ENCODE data around the gene GRB2.
A peak's percentile ranks its signal among the peaks of the same experiment; 100 is the strongest.

The GRB2 gene

GRCh38 chr17:75277664-75278071 is 127.8 kb downstream of the GRB2 start:
- DNase-seq (ENCODE audit: low spot score) = no peak

DNA sequence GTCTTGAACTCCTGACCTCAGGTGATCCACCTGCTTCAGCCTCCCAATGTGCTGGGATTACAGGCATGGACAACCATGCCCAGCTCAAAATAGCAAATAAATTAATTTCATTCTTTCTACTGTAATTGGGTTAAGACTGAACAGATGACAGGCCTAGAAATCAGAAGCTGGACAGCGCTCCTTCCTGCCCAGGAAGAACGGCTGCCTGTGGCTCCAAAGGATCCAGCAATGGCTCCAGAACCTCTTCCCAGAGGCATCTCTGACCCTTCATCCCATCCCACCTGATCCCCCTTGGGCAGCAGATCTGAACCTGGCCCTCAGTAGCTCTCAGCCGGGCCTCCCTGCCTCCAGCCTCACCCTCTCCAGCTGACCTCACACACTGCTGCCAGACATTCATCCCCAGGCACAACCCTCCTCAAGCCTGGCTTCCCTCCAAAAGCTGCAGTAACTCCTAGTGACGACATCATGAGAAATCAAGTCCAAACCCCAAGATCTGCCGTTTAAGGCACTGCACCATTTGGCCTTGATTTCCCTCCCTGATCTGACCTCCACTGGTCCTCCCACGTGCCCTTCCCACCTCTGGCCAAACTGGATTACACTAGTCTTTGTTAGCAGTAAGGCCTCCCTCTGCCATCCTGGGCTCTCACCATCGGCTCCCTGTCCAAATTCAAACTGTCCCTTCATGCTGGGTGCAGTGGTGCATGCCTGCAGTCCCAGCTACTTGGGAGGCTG is 131.3 kb downstream of the GRB2 start:
- no peak for DNase-seq (ENCODE audit: low spot score)

- DNase-seq (ENCODE audit: low spot score) = no peak
These were observed 132.7 kb downstream of the GRB2 start for GRCh38 chr17:75272848-75273184.

DNA sequence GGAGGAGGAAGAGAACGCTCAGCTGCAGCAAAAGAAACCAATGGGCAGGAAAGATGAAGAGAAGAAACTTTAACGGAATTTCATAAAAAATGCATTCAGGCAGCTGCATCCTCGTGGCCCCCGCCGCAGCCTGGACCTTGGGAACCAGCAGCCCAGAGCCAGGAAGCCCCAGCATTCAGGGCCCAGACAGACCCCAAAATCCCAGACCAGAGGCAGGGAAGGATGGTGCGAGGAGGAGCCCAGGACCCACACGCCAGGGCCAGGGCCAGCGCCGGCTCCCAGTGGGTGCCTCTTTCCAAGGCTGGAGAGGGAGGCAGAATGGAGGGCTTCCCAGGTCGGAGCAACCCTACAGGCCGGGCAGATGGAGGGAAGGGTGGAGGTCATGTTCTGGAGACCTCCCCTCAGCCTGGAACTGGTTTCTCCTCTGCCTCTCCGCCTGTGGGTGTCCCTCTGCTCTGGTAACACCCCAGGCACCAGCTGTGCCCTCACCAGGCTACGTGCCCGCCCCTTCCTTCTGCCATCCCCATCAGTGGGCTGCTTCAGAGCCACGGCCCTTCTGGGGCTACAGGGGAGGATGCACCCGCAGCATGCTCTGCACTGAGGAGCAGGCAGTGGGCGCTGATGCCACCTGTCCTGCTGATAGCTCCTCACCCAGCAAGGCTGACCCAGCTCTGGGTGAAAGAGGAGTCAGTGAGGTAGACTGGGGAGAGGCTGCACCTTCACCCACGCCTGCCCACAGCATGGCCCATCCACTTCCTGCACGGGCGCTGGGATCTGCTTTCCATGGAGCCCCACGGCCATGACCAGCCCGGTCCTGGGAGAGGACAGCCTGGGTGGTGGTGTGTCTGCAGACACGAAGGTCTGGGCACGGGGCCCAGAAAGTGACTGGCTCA is 133.3 kb downstream of the GRB2 start:
- DNase-seq (ENCODE audit: low spot score) = no peak

- no peak for DNase-seq (ENCODE audit: low spot score)
These were observed 134.1 kb downstream of the GRB2 start for GRCh38 chr17:75271233-75271954.

DNA sequence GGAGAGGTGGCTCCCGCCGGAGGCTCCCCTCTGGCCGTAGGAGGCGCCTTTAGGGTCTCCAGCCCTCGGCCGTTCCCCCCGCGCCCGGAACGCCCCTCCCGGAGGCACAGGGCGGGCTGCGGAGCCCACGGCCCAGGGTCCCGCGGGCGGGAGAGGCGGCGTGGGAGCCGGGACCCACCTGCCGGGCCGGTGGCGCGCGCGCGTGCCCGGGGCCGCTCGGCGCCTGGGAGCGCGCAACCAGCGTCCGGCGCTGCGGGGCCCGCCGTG is 134.6 kb downstream of the GRB2 start, which contains the start of gene MIF4GD:
Gene MIF4GD, minus strand, starts transcription at position 266 of the 267 bp plus-strand sequence. CDS start 1,036 bp downstream, outside the sequence.
- peak; percentile 86 for DNase-seq (ENCODE audit: low spot score)

DNA sequence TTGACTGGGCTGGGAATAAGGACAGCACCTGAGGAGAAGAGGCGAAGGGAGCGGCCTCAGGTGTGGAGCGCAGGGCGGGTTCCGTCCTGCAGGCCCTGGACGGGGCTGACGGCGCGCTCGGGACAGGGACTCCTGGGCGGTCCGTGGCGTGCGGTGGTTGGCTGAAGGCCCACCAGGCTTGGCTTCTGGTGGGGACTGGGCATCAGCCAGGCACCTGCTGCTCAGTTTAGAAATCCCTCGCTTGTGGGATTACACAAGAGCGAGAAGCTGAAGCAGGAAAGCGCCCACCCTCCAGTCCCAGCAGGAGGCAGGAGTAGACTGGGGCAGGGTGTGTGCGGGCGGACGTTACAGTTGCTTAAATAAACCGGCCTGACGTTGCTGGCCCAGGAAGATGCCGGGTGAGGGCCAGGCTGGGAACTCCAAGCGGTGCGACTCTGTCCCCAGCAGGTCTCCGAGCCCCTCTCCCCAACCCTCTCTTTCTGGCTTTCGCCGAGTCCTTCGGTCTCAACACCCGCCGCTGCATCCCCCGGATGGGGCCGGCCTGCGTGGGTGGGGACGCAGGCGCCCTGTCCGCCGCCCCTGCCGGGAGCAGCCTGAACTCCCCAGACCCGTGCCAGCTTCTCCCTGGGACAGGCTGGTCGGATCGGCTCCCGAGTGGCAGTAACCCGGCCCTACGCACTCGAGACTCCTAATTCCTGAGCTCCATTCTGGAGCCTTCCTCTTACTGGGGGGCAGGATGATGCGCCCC is 135.1 kb downstream of the GRB2 start:
- peak; percentile 85 for DNase-seq (ENCODE audit: low spot score)

- DNase-seq (ENCODE audit: low spot score) = no peak
These were observed 135.6 kb downstream of the GRB2 start for GRCh38 chr17:75269844-75270217.

Measured in left forelimb (tissue), 1 donor.